NCI-H524 treated with DMSO at 0.1 percent for 48 hours (cell line): Measurements from ENCODE around the gene CSPG4.
A peak's percentile ranks its signal among the peaks of the same experiment; 100 is the strongest.
"Not testable (repeated sequence)": the region's sequence is repeated elsewhere in the genome, so short reads cannot be mapped to it uniquely, and the experiment has no call there.

Experiments used
- DNase-seq: peaks from one replicate; lab custom pipeline; 2025; lab: John Stamatoyannopoulos, UW

CSPG4 gene

GRCh38 chr15:75723847-75724660 is 11.4 kb upstream of the CSPG4 start:
- no peak for DNase-seq

GRCh38 chr15:75723171-75723846 is 10.7 kb upstream of the CSPG4 start:
- DNase-seq = no peak

- no peak for DNase-seq
Measured at GRCh38 chr15:75721923-75722870, 9.5 kb upstream of the CSPG4 start.

GRCh38 chr15:75721480-75721922 is 8.9 kb upstream of the CSPG4 start:
- DNase-seq = no peak

GRCh38 chr15:75720787-75721479 is 8.3 kb upstream of the CSPG4 start:
- DNase-seq = peak; percentile 83

GRCh38 chr15:75720297-75720696 is 7.6 kb upstream of the CSPG4 start:
- DNase-seq = no peak

- DNase-seq = no peak
Measured at GRCh38 chr15:75718328-75718727, 5.7 kb upstream of the CSPG4 start.

GRCh38 chr15:75717001-75717400 is 4.4 kb upstream of the CSPG4 start:
- DNase-seq = not testable (repeated sequence)

GRCh38 chr15:75716249-75716950 is 3.8 kb upstream of the CSPG4 start:
- not testable (repeated sequence) for DNase-seq

- DNase-seq = not testable (repeated sequence)
Measured at GRCh38 chr15:75715312-75715832, 2.7 kb upstream of the CSPG4 start.

- no peak for DNase-seq
Measured at GRCh38 chr15:75714195-75714594, 1.5 kb upstream of the CSPG4 start.

GRCh38 chr15:75713338-75713895 is 769 bp upstream of the CSPG4 start:
- no peak for DNase-seq

GRCh38 chr15:75711495-75711894 is 1.2 kb downstream of the CSPG4 start:
- DNase-seq = not testable (repeated sequence)

- DNase-seq = not testable (repeated sequence)
Measured at GRCh38 chr15:75710874-75711273, 1.8 kb downstream of the CSPG4 start.

GRCh38 chr15:75709458-75709857 is 3.2 kb downstream of the CSPG4 start:
- DNase-seq = not testable (repeated sequence)

- DNase-seq = no peak
Measured at GRCh38 chr15:75706682-75706954, 6.0 kb downstream of the CSPG4 start.

- no peak for DNase-seq
Measured at GRCh38 chr15:75705854-75706681, 6.6 kb downstream of the CSPG4 start.

- DNase-seq = not testable (repeated sequence)
Measured at GRCh38 chr15:75705375-75705774, 7.3 kb downstream of the CSPG4 start.

- DNase-seq = no peak
Measured at GRCh38 chr15:75704618-75705017, 8.0 kb downstream of the CSPG4 start.

- no peak for DNase-seq
Measured at GRCh38 chr15:75704263-75704615, 8.4 kb downstream of the CSPG4 start.
